ENCODE results near the gene DHX35. TPM values are rescaled to one million over a fixed set of nuclear protein-coding genes. Genes with fewer than 3 reads are reported as not detected.

DHX35 gene
- total RNA-seq, 4 donors from 2014 or later, result 14.0 to 32.4 (median 18.1) TPM

- DNase-seq, result no peak
- Histone ChIP-seq H3K9me3 (no peaks in the 10 kb centered on the region), H3K36me3 (peaks cover 0 to 77% (median 2%) of the 10 kb centered on the region in 3 donors), H3K4me3 (no peak overlapping the region), H3K27me3 (no peaks in the 10 kb centered on the region), H3K27ac (no peak overlapping the region), H3K4me1 (no peaks in the 10 kb centered on the region)
- TF ChIP-seq, protein P1, sequence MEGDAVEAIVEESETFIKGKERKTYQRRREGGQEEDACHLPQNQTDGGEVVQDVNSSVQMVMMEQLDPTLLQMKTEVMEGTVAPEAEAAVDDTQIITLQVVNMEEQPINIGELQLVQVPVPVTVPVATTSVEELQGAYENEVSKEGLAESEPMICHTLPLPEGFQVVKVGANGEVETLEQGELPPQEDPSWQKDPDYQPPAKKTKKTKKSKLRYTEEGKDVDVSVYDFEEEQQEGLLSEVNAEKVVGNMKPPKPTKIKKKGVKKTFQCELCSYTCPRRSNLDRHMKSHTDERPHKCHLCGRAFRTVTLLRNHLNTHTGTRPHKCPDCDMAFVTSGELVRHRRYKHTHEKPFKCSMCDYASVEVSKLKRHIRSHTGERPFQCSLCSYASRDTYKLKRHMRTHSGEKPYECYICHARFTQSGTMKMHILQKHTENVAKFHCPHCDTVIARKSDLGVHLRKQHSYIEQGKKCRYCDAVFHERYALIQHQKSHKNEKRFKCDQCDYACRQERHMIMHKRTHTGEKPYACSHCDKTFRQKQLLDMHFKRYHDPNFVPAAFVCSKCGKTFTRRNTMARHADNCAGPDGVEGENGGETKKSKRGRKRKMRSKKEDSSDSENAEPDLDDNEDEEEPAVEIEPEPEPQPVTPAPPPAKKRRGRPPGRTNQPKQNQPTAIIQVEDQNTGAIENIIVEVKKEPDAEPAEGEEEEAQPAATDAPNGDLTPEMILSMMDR (IDR thresholded peaks at IDR 0.05), result no peak
- TF ChIP-seq POLR2A (IDR thresholded peaks at IDR 0.05), result no peak
These were observed 57.7 kb downstream of the DHX35 start for GRCh38 chr20:39019805-39020325.

GRCh38 chr20:39021748-39022147, 59.6 kb downstream of the DHX35 start:
- no peaks in the 10 kb centered on the region for H3K4me1 ChIP-seq
- DNase-seq, result no peak
- no peak for TF ChIP-seq POLR2A (IDR thresholded peaks at IDR 0.05)
- TF ChIP-seq, protein P1 (IDR thresholded peaks at IDR 0.05), result no peak
- H3K36me3 ChIP-seq, result peaks cover 0 to 78% (median 2%) of the 10 kb centered on the region in 3 donors
- no peaks in the 10 kb centered on the region for H3K9me3 ChIP-seq
- H3K4me3 ChIP-seq, result no peak overlapping the region
- H3K27me3 ChIP-seq, result no peaks in the 10 kb centered on the region
- H3K27ac ChIP-seq, result no peak overlapping the region

- H3K9me3 ChIP-seq, result no peaks in the 10 kb centered on the region
- H3K4me3 ChIP-seq, result no peak overlapping the region
- DNase-seq, result no peak
- peaks cover 0 to 64% (median 2%) of the 10 kb centered on the region in 3 donors for H3K36me3 ChIP-seq
- no peak for TF ChIP-seq POLR2A (IDR thresholded peaks at IDR 0.05)
- TF ChIP-seq, protein P1 (IDR thresholded peaks at IDR 0.05), result no peak
- H3K4me1 ChIP-seq, result no peaks in the 10 kb centered on the region
- H3K27ac ChIP-seq, result no peak overlapping the region
- no peaks in the 10 kb centered on the region for H3K27me3 ChIP-seq
These were observed 63.7 kb downstream of the DHX35 start for GRCh38 chr20:39025883-39026282.

- TF ChIP-seq POLR2A (IDR thresholded peaks at IDR 0.05), result no peak
- TF ChIP-seq, protein P1 (IDR thresholded peaks at IDR 0.05), result no peak
- Histone ChIP-seq H3K36me3 (peaks cover 0 to 56% (median 0%) of the 10 kb centered on the region in 3 donors), H3K9me3 (no peaks in the 10 kb centered on the region), H3K27ac (peak overlapping the region in 1 of 4 donors; percentile 3), H3K4me1 (no peaks in the 10 kb centered on the region), H3K27me3 (no peaks in the 10 kb centered on the region), H3K4me3 (no peak overlapping the region)
- DNase-seq, result no peak
These were observed 67.2 kb downstream of the DHX35 start for GRCh38 chr20:39029364-39029763.

DNA sequence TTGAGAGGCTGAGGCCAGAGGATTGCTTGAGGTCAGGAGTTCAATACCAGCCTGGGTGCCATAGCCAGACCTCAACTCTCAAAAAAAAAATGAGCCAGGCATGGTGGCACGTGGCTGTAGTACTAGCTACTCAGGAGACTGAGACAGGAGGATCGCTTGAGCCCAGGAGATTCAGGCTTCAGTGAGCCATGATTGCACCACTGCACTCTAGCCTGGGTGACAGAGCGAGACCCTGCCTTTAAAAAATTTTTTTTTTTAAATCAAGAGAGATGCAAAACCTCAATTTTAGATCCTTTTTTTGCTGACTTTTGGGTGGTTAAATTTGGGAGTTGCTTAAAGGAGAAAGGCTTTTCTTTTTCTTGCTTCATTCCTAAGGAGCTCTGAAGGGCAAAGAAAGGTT, 70.9 kb downstream of the DHX35 start:
- no peaks in the 10 kb centered on the region for H3K9me3 ChIP-seq
- no peak for DNase-seq
- no peak overlapping the region for H3K4me3 ChIP-seq
- no peaks in the 10 kb centered on the region for H3K27me3 ChIP-seq
- no peak overlapping the region for H3K27ac ChIP-seq
- no peaks in the 10 kb centered on the region for H3K4me1 ChIP-seq
- no peak for TF ChIP-seq POLR2A (IDR thresholded peaks at IDR 0.05)
- TF ChIP-seq, protein P1 (IDR thresholded peaks at IDR 0.05), result no peak
- peaks cover 0 to 50% (median 0%) of the 10 kb centered on the region in 3 donors for H3K36me3 ChIP-seq

DNA sequence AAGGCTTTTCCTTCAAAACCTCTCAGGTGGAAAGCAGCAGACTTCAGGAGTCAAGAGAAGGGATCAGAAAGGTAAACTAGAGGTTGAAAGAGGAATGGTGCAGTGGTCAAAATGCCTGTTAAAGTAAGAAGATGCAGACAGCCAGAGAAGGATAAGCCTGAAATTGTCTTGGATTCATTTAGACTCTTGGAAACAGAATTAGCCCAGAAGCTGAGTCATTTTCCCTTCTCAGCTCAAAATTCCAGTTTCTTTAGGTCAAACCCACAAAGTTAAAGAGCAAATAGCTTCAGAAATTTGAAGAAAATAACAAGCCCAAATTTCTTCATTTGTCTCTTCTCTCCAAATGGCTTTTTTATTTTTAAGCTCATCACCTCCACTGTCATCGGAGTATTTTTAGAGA, 73.9 kb downstream of the DHX35 start:
- no peak for DNase-seq
- TF ChIP-seq, protein P1 (IDR thresholded peaks at IDR 0.05), result no peak
- TF ChIP-seq POLR2A (IDR thresholded peaks at IDR 0.05), result no peak
- Histone ChIP-seq H3K4me3 (no peak overlapping the region), H3K36me3 (peaks cover 0 to 72% (median 0%) of the 10 kb centered on the region in 3 donors), H3K27me3 (no peaks in the 10 kb centered on the region), H3K9me3 (no peaks in the 10 kb centered on the region), H3K4me1 (no peaks in the 10 kb centered on the region), H3K27ac (peak overlapping the region in 1 of 4 donors; percentile 68)
